NCI-H2227 (cell line): Measurements from ENCODE around the gene KRTAP2-3.
"Not testable (repeated sequence)": the region's sequence is repeated elsewhere in the genome, so short reads cannot be mapped to it uniquely, and the experiment has no call there.

Experiments used
- DNase-seq: peaks from one replicate; lab custom pipeline; 2025; ENCODE audit not compliant: unreplicated experiment; lab: John Stamatoyannopoulos, UW

Gene KRTAP2-3

GRCh38 chr17:41037853-41038350 lies 22.0 kb downstream of the KRTAP2-3 start:
- DNase-seq: no peak

GRCh38 chr17:41034346-41034935 lies 25.5 kb downstream of the KRTAP2-3 start, which contains the start of gene KRTAP1-3:
KRTAP1-3 (minus strand) TSS chr17:41034874; CDS start chr17:41034821, 53 bp downstream.
- not testable (repeated sequence) for DNase-seq

- DNase-seq: no peak
Measured at GRCh38 chr17:41029633-41030245, 30.2 kb downstream of the KRTAP2-3 start, which contains the start of gene KRTAP1-4. KRTAP1-4 (minus strand) TSS chr17:41030195; CDS start chr17:41030078, 117 bp downstream.

- no peak for DNase-seq
Measured at GRCh38 chr17:41026715-41027471, 33.0 kb downstream of the KRTAP2-3 start, which contains the start of gene KRTAP1-5. KRTAP1-5 (minus strand) TSS chr17:41027208; CDS start chr17:41027155, 53 bp downstream.

- DNase-seq: no peak
Measured at GRCh38 chr17:41024697-41025096, 35.2 kb downstream of the KRTAP2-3 start.

- no peak for DNase-seq
Measured at GRCh38 chr17:41020336-41020735, 39.6 kb downstream of the KRTAP2-3 start.

GRCh38 chr17:41019415-41019814 lies 40.5 kb downstream of the KRTAP2-3 start:
- no peak for DNase-seq

GRCh38 chr17:41018541-41018940 lies 41.4 kb downstream of the KRTAP2-3 start:
- DNase-seq: no peak

- no peak for DNase-seq
Measured at GRCh38 chr17:41016578-41017215, 43.2 kb downstream of the KRTAP2-3 start.

GRCh38 chr17:41015454-41015853 lies 44.5 kb downstream of the KRTAP2-3 start:
- no peak for DNase-seq

- DNase-seq: peak; percentile 41
Measured at GRCh38 chr17:41013606-41014005, 46.3 kb downstream of the KRTAP2-3 start.

GRCh38 chr17:41013181-41013580 lies 46.7 kb downstream of the KRTAP2-3 start:
- DNase-seq: no peak

GRCh38 chr17:41012326-41013120 lies 47.4 kb downstream of the KRTAP2-3 start:
- no peak for DNase-seq

GRCh38 chr17:41010441-41010840 lies 49.5 kb downstream of the KRTAP2-3 start:
- no peak for DNase-seq

GRCh38 chr17:41009936-41010335 lies 50.0 kb downstream of the KRTAP2-3 start:
- DNase-seq: no peak

- no peak for DNase-seq
Measured at GRCh38 chr17:41009301-41009760, 50.6 kb downstream of the KRTAP2-3 start.
